AG09309 (cell line): ENCODE results near the gene SLC9A5.

Source experiments
- DNase-seq: peaks from one replicate; pipeline ENCODE4 v3.0.0-alpha.2; 2010; ENCODE audit warnings: low read depth
- H3K4me3 ChIP-seq: 2 replicates; pipeline ENCODE4 v1.5.1; 2011; ENCODE audit warnings: mild to moderate bottlenecking, low read depth, low read length, moderate library complexity; ENCODE audit not compliant: control insufficient read depth
- TF ChIP-seq, protein P1 (sequence below): IDR thresholded peaks from 2 replicates; pipeline ENCODE4 v1.5.1; 2011; ENCODE audit warnings: mild to moderate bottlenecking, low read depth, low read length, inconsistent platforms; ENCODE audit not compliant: insufficient read depth, control insufficient read depth; ENCODE audit errors: missing control alignments

Gene SLC9A5

GRCh38 chr16:67265834-67266233 is 17.1 kb downstream of the SLC9A5 start:
- TF ChIP-seq, protein P1, sequence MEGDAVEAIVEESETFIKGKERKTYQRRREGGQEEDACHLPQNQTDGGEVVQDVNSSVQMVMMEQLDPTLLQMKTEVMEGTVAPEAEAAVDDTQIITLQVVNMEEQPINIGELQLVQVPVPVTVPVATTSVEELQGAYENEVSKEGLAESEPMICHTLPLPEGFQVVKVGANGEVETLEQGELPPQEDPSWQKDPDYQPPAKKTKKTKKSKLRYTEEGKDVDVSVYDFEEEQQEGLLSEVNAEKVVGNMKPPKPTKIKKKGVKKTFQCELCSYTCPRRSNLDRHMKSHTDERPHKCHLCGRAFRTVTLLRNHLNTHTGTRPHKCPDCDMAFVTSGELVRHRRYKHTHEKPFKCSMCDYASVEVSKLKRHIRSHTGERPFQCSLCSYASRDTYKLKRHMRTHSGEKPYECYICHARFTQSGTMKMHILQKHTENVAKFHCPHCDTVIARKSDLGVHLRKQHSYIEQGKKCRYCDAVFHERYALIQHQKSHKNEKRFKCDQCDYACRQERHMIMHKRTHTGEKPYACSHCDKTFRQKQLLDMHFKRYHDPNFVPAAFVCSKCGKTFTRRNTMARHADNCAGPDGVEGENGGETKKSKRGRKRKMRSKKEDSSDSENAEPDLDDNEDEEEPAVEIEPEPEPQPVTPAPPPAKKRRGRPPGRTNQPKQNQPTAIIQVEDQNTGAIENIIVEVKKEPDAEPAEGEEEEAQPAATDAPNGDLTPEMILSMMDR: no peak
- no peak for DNase-seq
- no peak overlapping the region for H3K4me3 ChIP-seq

DNA sequence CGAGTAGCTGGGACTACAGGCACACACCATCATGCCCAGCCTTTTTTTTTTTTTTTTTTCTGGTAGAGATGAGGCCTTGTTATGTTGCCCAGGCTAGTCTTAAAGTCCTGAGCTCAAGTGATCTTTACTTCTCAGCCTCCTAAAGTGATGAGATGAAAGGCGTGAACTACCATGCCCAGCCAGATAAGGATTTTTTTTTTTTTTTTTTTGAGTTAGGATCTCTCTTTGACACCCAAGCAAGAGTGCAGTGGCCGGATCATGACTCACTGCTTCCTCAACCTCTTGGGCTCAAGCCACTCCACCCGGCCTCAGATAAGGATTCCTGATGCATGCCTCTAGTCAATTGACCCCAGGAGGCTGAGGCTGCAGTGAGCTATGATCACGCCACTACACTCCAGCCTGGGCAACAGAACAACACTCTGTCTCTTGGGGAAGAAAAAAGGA is 19.4 kb downstream of the SLC9A5 start:
- no peak for DNase-seq
- no peak overlapping the region for H3K4me3 ChIP-seq
- TF ChIP-seq, protein P1: no peak

DNA sequence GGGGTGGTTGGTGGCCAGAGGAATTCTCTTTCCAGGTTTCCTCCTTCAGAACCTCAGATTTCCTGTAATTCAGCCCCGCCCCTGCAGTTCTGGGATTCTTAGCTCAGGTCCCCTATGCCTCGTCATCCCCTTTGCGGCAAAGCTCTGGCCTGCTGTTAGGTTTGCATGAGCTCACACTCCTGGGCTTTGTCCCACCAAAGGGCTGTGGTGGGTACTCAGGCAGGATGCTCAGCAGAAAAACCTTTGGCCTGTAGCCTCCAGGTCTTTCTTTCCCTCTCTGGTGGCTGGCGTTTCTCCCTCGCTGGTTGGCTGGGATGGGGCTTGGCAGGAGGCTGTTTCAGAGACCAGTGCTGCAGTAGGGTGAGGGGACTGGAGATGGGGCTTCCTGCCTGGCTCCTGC is 21.0 kb downstream of the SLC9A5 start:
- TF ChIP-seq, protein P1: no peak
- DNase-seq: no peak

GRCh38 chr16:67270931-67271338 is 22.2 kb downstream of the SLC9A5 start:
- H3K4me3 ChIP-seq: no peak overlapping the region
- no peak for DNase-seq
- TF ChIP-seq, protein P1: no peak

More for the DNA sequence above, 21.0 kb downstream of the SLC9A5 start:
- H3K4me3 ChIP-seq: no peak overlapping the region

DNA sequence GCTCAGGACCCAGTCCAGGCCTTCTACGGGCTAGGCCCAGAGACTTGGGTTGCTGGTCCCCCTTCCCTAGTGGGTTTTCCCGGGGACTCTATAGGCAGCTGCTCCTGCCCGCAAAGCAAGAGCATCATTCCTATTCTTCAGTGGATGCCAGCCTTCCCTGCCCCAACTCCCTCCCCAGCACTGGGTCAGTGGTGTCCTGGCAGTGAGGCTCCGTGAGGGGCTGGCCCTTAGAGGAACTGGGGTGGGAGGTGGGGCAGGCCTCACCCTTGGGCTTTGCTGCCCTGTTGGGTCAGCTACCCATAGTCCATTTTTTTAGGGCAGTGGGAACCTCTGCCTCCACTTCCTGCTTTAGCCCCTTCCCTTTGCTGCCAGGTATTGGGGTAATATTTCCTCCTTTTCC is 22.7 kb downstream of the SLC9A5 start:
- H3K4me3 ChIP-seq: no peak overlapping the region
- TF ChIP-seq, protein P1: no peak

GRCh38 chr16:67275321-67275720 is 26.5 kb downstream of the SLC9A5 start:
- H3K4me3 ChIP-seq: no peak overlapping the region
- TF ChIP-seq, protein P1: no peak
- DNase-seq: no peak

More for the DNA sequence above, 22.7 kb downstream of the SLC9A5 start:
- DNase-seq: no peak
